ENCODE measurements around the gene TMEM200A.

GRCh38 chr6:130364224-130364780 is 1.5 kb upstream of the TMEM200A start:
- TF ChIP-seq, protein P1, sequence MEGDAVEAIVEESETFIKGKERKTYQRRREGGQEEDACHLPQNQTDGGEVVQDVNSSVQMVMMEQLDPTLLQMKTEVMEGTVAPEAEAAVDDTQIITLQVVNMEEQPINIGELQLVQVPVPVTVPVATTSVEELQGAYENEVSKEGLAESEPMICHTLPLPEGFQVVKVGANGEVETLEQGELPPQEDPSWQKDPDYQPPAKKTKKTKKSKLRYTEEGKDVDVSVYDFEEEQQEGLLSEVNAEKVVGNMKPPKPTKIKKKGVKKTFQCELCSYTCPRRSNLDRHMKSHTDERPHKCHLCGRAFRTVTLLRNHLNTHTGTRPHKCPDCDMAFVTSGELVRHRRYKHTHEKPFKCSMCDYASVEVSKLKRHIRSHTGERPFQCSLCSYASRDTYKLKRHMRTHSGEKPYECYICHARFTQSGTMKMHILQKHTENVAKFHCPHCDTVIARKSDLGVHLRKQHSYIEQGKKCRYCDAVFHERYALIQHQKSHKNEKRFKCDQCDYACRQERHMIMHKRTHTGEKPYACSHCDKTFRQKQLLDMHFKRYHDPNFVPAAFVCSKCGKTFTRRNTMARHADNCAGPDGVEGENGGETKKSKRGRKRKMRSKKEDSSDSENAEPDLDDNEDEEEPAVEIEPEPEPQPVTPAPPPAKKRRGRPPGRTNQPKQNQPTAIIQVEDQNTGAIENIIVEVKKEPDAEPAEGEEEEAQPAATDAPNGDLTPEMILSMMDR (IDR thresholded peaks at IDR 0.05), result no peak
- TF ChIP-seq POLR2A (IDR thresholded peaks at IDR 0.05), result no peak
- no peak for TF ChIP-seq POLR2AphosphoS5 (IDR thresholded peaks at IDR 0.05)
- no peak for TF ChIP-seq EP300 (IDR thresholded peaks at IDR 0.05)

Data from sigmoid colon (tissue), 4 donors.